ENCODE results near the gene S1PR1. TPM values are rescaled to one million over a fixed set of nuclear protein-coding genes. Genes with fewer than 3 reads are reported as not detected.

The S1PR1 gene
- total and polyA plus RNA-seq, 2 donors (not counting 3 experiments of a cell fraction or from before 2014, with no cell fraction given), result 137 to 387 TPM

DNA sequence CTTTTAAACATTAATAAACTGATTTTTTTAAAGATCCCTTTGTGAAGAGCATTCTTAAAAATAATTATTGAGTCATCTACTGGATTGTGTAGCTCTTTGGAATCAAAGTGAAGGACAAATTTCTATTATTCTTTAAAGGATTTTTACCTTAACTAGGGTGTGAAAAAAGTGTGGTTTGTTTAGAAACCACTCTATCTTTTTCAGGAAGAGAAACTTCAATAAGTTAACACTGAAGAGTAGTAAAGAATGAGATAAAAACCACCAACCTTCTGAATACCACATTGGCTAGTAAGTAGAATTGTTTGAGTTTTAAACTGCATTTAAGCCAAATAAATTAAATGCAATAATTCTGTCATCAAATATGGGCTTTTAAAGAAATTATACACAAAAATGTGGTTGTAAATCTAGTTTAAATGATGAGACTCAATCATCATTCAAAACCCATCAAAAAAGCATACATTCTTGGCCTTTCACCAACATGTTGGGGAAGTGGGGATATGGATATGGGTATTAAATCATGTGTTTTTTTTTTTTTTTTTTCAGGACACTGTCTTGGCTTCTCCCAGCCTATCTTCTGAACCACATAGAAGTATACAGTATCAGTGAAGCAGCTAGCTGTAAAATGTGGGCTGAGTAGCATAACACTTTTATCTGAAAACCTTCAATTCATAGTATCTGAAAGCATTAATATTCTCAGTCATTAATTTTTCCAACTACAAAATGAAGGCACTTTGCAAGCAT is 4.8 kb downstream of the S1PR1 start:
- Histone ChIP-seq H3K4me2 (ENCODE audit: insufficient read depth, low read length) (peak overlapping the region; percentile 90), H3K9me1 (replicated peaks; ENCODE audit: control insufficient read depth, extremely low read depth, insufficient read depth, low read length) (no peaks in the 10 kb centered on the region), H3K9me3 (replicated peaks; ENCODE audit: control insufficient read depth, insufficient read depth, low read length) (no peaks in the 10 kb centered on the region), H3K27me3 (ENCODE audit: control insufficient read depth in 2 of 2, insufficient read depth in 2 of 2, low read length in 2 of 2) (no peaks in the 10 kb centered on the region), H4K20me1 (replicated peaks; ENCODE audit: control insufficient read depth, extremely low read depth, insufficient read depth, low read length) (no peaks in the 10 kb centered on the region), H3K36me3 (ENCODE audit: control insufficient read depth in 2 of 2, extremely low read depth in 1 of 2, insufficient read depth in 2 of 2, low read length in 2 of 2) (peaks cover 16 to 19% of the 10 kb centered on the region in 2 experiments), H3K9ac (replicated peaks; ENCODE audit: extremely low read depth, insufficient read depth, low read length) (peak overlapping the region; percentile 100), H3K4me3 (replicated peaks in 1 of 3; ENCODE audit: insufficient read depth in 1 of 3, low read depth in 1 of 3, low read length in 3 of 3) (peak overlapping the region in 1 of 3 experiments; percentile 100), H3K27ac (ENCODE audit: insufficient read depth, low read depth, low read length) (peak overlapping the region; percentile 99), H2AFZ (ENCODE audit: low read depth, low read length) (no peak overlapping the region), H3K4me1 (ENCODE audit: control insufficient read depth, extremely low read depth, insufficient read depth, low read length) (peaks cover 54% of the 10 kb centered on the region), H3K79me2 (ENCODE audit: control insufficient read depth, insufficient read depth, low read length) (peaks cover 50% of the 10 kb centered on the region)
- ChIA-PET CTCF (interaction anchor here (0.8 to 12.2 kb wide), 6 partner anchors 10 to 116 kb away, joined by 3 to 368 read pairs (median 26); no protein-coding TSS in a partner anchor), POLR2A (interaction anchor here (0.7 to 3.7 kb wide), 4 partner anchors 10 to 105 kb away, joined by 3 to 20 read pairs (median 8); no protein-coding TSS in a partner anchor)
- dilution Hi-C loops (cut with MboI; ENCODE audit: extremely low pct_ligation_motif_present, low sequenced_read_pairs) (no loop called here), intact Hi-C loops (cut with micrococcal nuclease) (loop anchor here (1.0 kb wide), 10 partner anchors 9 to 644 kb away; no protein-coding TSS in a partner anchor)
- FAIRE-seq (no peak), DNase-seq (ENCODE audit: low read depth, low spot score) (no peak)
- TSS peak; percentile 38 for BruUV-seq (replicated peaks)
- TF ChIP-seq POLR2AphosphoS5 (IDR thresholded peaks at IDR 0.05; ENCODE audit: insufficient read depth, low read depth, low read length) (no peak), EZH2 (IDR thresholded peaks at IDR 0.05; ENCODE audit: borderline replicate concordance, low read depth, low read length, severe bottlenecking) (no peak), MYC (IDR thresholded peaks at IDR 0.05; ENCODE audit: low read depth, low read length) (no peak), MAX (IDR thresholded peaks at IDR 0.05; ENCODE audit: insufficient read depth, insufficient read length) (no peak), GATA2 (IDR thresholded peaks at IDR 0.05; ENCODE audit: insufficient read depth, insufficient read length, low read depth, low read length) (no peak), POLR2A (IDR thresholded peaks at IDR 0.05; ENCODE audit: low read depth, low read length) (no peak), CTCF (IDR thresholded peaks at IDR 0.05; ENCODE audit: extremely low read depth in 1 of 2, insufficient read depth in 1 of 2, low read depth in 1 of 2, low read length in 2 of 2) (no peak), JUN (IDR thresholded peaks at IDR 0.05; ENCODE audit: borderline replicate concordance, insufficient read depth, insufficient read length, low read depth) (no peak), FOS (IDR thresholded peaks at IDR 0.05; ENCODE audit: borderline replicate concordance, insufficient read depth, low read length) (no peak)

All from endothelial cell of umbilical vein (primary cell).